GM10266 (cell line): ENCODE data around the gene DPM1.
A peak's percentile ranks its signal among the peaks of the same experiment; 100 is the strongest.

Experiments used
- DNase-seq: peaks from one replicate; pipeline ENCODE4 v3.0.0; 2012; ENCODE audit errors: extremely low spot score
- CTCF ChIP-seq: IDR thresholded peaks from 2 replicates; pipeline ENCODE4 v1.5.1; 2012; ENCODE audit warnings: mild to moderate bottlenecking, low read depth; ENCODE audit not compliant: control insufficient read depth, insufficient read depth; ENCODE audit errors: missing control alignments

The DPM1 gene

GRCh38 chr20:50999355-50999754 is 41.0 kb upstream of the DPM1 start:
- DNase-seq: no peak

GRCh38 chr20:50996901-50997865 is 38.9 kb upstream of the DPM1 start:
- no peak for DNase-seq
- no peak for TF ChIP-seq CTCF

More at GRCh38 chr20:50999355-50999754, 41.0 kb upstream of the DPM1 start:
- TF ChIP-seq CTCF: no peak

- TF ChIP-seq CTCF: no peak
- DNase-seq: no peak
Measured at GRCh38 chr20:50995506-50995905, 37.2 kb upstream of the DPM1 start.

- TF ChIP-seq CTCF: no peak
- DNase-seq: no peak
Measured at GRCh38 chr20:50993876-50994275, 35.5 kb upstream of the DPM1 start.

- DNase-seq: peak; percentile 71
- peak; percentile 51 for TF ChIP-seq CTCF
Measured at GRCh38 chr20:50992733-50993457, 34.6 kb upstream of the DPM1 start.

GRCh38 chr20:50992336-50992732 is 34.0 kb upstream of the DPM1 start:
- no peak for TF ChIP-seq CTCF
- DNase-seq: no peak
